A549 (cell line): ENCODE measurements around the gene CLPSL1. TPM values are rescaled to one million over a fixed set of nuclear protein-coding genes. Genes with fewer than 3 reads are reported as not detected.
A peak's percentile ranks its signal among the peaks of the same experiment; 100 is the strongest.

Experiments used
- ATAC-seq, 2 experiments: fragments of 200-7000 bp in 1 of 2; fragments of >200 bp in 1 of 2; cut with Nextera tagmentation in 1 of 2; cut with Tn5 transposase in 1 of 2; 3 replicates each; pipeline versions ENCODE4 v1.8.0 to v1.9.1; 2018 to 2020; ENCODE audit warnings: mild to moderate bottlenecking in 1 of 2, moderate library complexity in 1 of 2
- CTCF ChIA-PET: fragments of 300-600 bp; sonication (Branson Sonifier 250); formaldehyde crosslinking; extraction: SDS; loops from one replicate; lab custom pipeline; 2021; ENCODE audit warnings: antibody characterized with exemption, inconsistent platforms; lab: Yijun Ruan, JAX
- POLR2A ChIA-PET: fragments of 350-600 bp; formaldehyde crosslinking; extraction: SDS; loops from one replicate; lab custom pipeline; 2021; ENCODE audit warnings: antibody characterized with exemption, inconsistent platforms; lab: Yijun Ruan, JAX
- DNase-seq, 2 experiments: peaks; one replicate each; pipeline versions ENCODE4 v3.0.0 to v3.0.0-alpha.2; 2011 to 2016; ENCODE audit warnings: low read depth in 1 of 2, low spot score in 1 of 2
- FAIRE-seq: peaks from 2 replicates; lab custom pipeline; 2011; peaks lifted over from hg19 to GRCh38; lab: Jason Lieb, UNC
- H3K27ac ChIP-seq, 2 experiments: fragments of >200 bp; sonication (Bioruptor Twin); formaldehyde crosslinking; 3 replicates each; pipeline ENCODE4 v1.5.1; 2016 to 2017
- H3K4me1 ChIP-seq: fragments of >200 bp; sonication (Bioruptor Twin); formaldehyde crosslinking; 3 replicates; pipeline ENCODE4 v1.6.1; 2016
- H3K4me2 ChIP-seq: fragments of >200 bp; sonication (Bioruptor Twin); formaldehyde crosslinking; 3 replicates; pipeline ENCODE4 v1.6.1; 2016
- H3K4me3 ChIP-seq: fragments of >200 bp; sonication (Bioruptor Twin); formaldehyde crosslinking; 3 replicates; pipeline ENCODE4 v1.5.1; 2016
- H3K9me3 ChIP-seq: fragments of >200 bp; sonication (Bioruptor Twin); formaldehyde crosslinking; 3 replicates; pipeline ENCODE4 v1.6.1; 2016
- ATOH8 ChIP-seq: fragments of 250-450 bp; sonication (Bioruptor Pico); IDR thresholded peaks from 2 replicates; pipeline ENCODE4 v1.5.0; 2020; ENCODE audit warnings: low read depth, mild to moderate bottlenecking, moderate library complexity
- CEBPB ChIP-seq, 2 experiments: fragments of >200 bp in 1 of 2; sonication (Bioruptor Twin) in 1 of 2; formaldehyde crosslinking in 1 of 2; IDR thresholded peaks; 2 replicates each; pipeline ENCODE4 v1.6.1; 2012 to 2016
- CHD2 ChIP-seq: fragments of 150-350 bp; IDR thresholded peaks from 2 replicates; pipeline ENCODE4 v1.6.1; 2014; ENCODE audit warnings: low read length; ENCODE audit not compliant: partially characterized antibody
- CTCF ChIP-seq: fragments of >200 bp; sonication (Bioruptor Twin); formaldehyde crosslinking; IDR thresholded peaks from 3 replicates; pipeline ENCODE4 v1.5.1; 2016
- HOXB5 ChIP-seq: fragments of 250-450 bp; sonication (Bioruptor Pico); IDR thresholded peaks from 2 replicates; pipeline ENCODE4 v1.5.0; 2020; ENCODE audit warnings: mild to moderate bottlenecking, moderate library complexity
- JUN ChIP-seq, 2 experiments: fragments of >200 bp; sonication (Bioruptor Twin); formaldehyde crosslinking; IDR thresholded peaks; 2 replicates in 1 of 2; 3 replicates in 1 of 2; pipeline ENCODE4 v1.6.1; 2016 to 2017
- MAFK ChIP-seq: fragments of 450-650 bp; IDR thresholded peaks from 2 replicates; pipeline ENCODE4 v1.6.1; 2014; ENCODE audit not compliant: partially characterized antibody
- NFE2L2 ChIP-seq: fragments of 150-350 bp; conservative IDR thresholded peaks from 2 replicates; pipeline ENCODE4 v1.6.1; 2014; ENCODE audit warnings: low read length
- RAD21 ChIP-seq, 2 experiments: fragments of >200 bp in 1 of 2; sonication (Bioruptor Twin) in 1 of 2; formaldehyde crosslinking in 1 of 2; IDR thresholded peaks in 1 of 2; conservative IDR thresholded peaks in 1 of 2; 2 replicates in 1 of 2; 3 replicates in 1 of 2; pipeline ENCODE4 v1.6.1; 2012 to 2018; ENCODE audit warnings: inconsistent platforms in 1 of 2
- RNF2 ChIP-seq: fragments of 200-600 bp; sonication (generic); IDR thresholded peaks from 2 replicates; pipeline ENCODE4 v1.6.1; 2016; ENCODE audit warnings: low read depth, mild to moderate bottlenecking, antibody characterized with exemption, moderate library complexity, borderline replicate concordance
- SMC3 ChIP-seq: fragments of >200 bp; sonication (Bioruptor Twin); formaldehyde crosslinking; IDR thresholded peaks from 3 replicates; pipeline ENCODE4 v1.6.1; 2018; ENCODE audit warnings: inconsistent platforms
- SREBF2 ChIP-seq: fragments of 450-650 bp; IDR thresholded peaks from 2 replicates; pipeline ENCODE4 v1.6.1; 2014; ENCODE audit warnings: mild to moderate bottlenecking, moderate library complexity
- TFCP2L1 ChIP-seq: fragments of 250-450 bp; sonication (Bioruptor Pico); IDR thresholded peaks from 2 replicates; pipeline ENCODE4 v1.5.0; 2021; ENCODE audit warnings: mild to moderate bottlenecking
- ZNF302 ChIP-seq: fragments of 250-450 bp; sonication (Bioruptor Pico); IDR thresholded peaks from 2 replicates; pipeline ENCODE4 v1.9.0; 2021; ENCODE audit warnings: inconsistent platforms, mild to moderate bottlenecking, moderate library complexity
- WGBS: methylation state at CpG from one replicate; pipeline ENCODE4 v1.1.6; 2017; ENCODE audit errors: missing lambda C conversion rate; 5-methylcytosine and 5-hydroxymethylcytosine counted together
- polyA plus RNA-seq, 4 experiments: library from polyadenylated mRNA; depleted of rRNA in 3 of 4; stranded (reverse); fragments of >200 nt; fragmentation: RNase III in 1 of 4; extraction: RNeasy Plus Mini Kit Qiagen cat#74134 plus additional on column Dnase treatment in 1 of 4; gene quantifications; 2 replicates in 3 of 4; 3 replicates in 1 of 4; pipeline ENCODE4 v1.2.3, GENCODE V29; 2011 to 2017

The CLPSL1 gene
- polyA plus RNA-seq, 2 of the 4 experiments (the other 2 are of a cell fraction): not detected

GRCh38 chr6:35736982-35737412, 43.8 kb upstream of the CLPSL1 start, which contains the start of gene ARMC12:
Gene ARMC12 (plus strand): TSS chr6:35737032. CDS start chr6:35737109, 77 bp downstream.
- CTCF ChIA-PET: interaction anchor here (0.7 to 7.2 kb wide), 42 partner anchors 7 to 443 kb away, joined by 3 to 129 read pairs (median 5); no protein-coding TSS in a partner anchor
- H3K4me3 ChIP-seq: no peak within 1 kb of the TSS
- ATAC-seq (peak in 1 of 2 experiments; percentile 31; a peak in 3 of 6 replicates), FAIRE-seq (no peak)
- H3K4me1 ChIP-seq: peaks cover 12% of the 10 kb centered on the region
- no peak for TF ChIP-seq TFCP2L1 (CRISPR knock-in tag)
- no peak for TF ChIP-seq CEBPB (IDR thresholded peaks at IDR 0.05)
- TF ChIP-seq JUN (IDR thresholded peaks at IDR 0.05): no peak
- no peak for TF ChIP-seq SREBF2
- TF ChIP-seq NFE2L2: no peak
- no peak for TF ChIP-seq HOXB5
- no peak for TF ChIP-seq CTCF
- TF ChIP-seq SMC3: no peak
- no peak for TF ChIP-seq ZNF302 (CRISPR knock-in tag)
- TF ChIP-seq RAD21 (conservative IDR thresholded peaks at IDR 0.05 in 1 of 2, IDR thresholded peaks at IDR 0.05 in 1 of 2): no peak
- no peak for TF ChIP-seq MAFK
- TF ChIP-seq RNF2: no peak
- no peak for TF ChIP-seq ATOH8 (CRISPR knock-in tag)
- TF ChIP-seq, all 56 proteins: peak for 0
- peak within 1 kb of the TSS; percentile 60 to 99; a peak in 4 of 6 replicates for H3K27ac ChIP-seq
- H3K4me2 ChIP-seq: no peak within 1 kb of the TSS
- POLR2A ChIA-PET: interaction anchor here (0.5 kb wide), 1 partner anchor 53 kb away, joined by 3 read pairs; no protein-coding TSS in a partner anchor
- DNase-seq: no peak
- H3K9me3 ChIP-seq: no peaks in the 10 kb centered on the region
- WGBS: 100% methylated on average over 2 of the region's 10 CpGs

- Histone ChIP-seq H3K4me3 (no peak overlapping the region), H3K27ac (peak overlapping the region; percentile 60 to 99; a peak in 4 of 6 replicates), H3K9me3 (no peaks in the 10 kb centered on the region), H3K4me1 (peaks cover 8% of the 10 kb centered on the region), H3K4me2 (no peak overlapping the region)
- CTCF ChIA-PET: interaction anchor here (0.6 to 7.2 kb wide), 37 partner anchors 9 to 443 kb away, joined by 3 to 129 read pairs (median 5); no protein-coding TSS in a partner anchor
- peak; percentile 65 to 78 for DNase-seq
- TF ChIP-seq CHD2: no peak
- peak; percentile 72 for TF ChIP-seq CTCF
- TF ChIP-seq SMC3: peak; percentile 72
- TF ChIP-seq RAD21 (conservative IDR thresholded peaks at IDR 0.05 in 1 of 2, IDR thresholded peaks at IDR 0.05 in 1 of 2): peak; percentile 78 to 83
- peak; percentile 72 to 91; a peak in 3 of 4 replicates for TF ChIP-seq CEBPB (IDR thresholded peaks at IDR 0.05)
- TF ChIP-seq, all 56 proteins: peak for 4
- 26% methylated on average over 6 of the region's 16 CpGs for WGBS
- FAIRE-seq: no peak
- POLR2A ChIA-PET: no interaction called here
- peak; percentile 84 to 86 for ATAC-seq
These were observed 43.2 kb upstream of the CLPSL1 start for GRCh38 chr6:35737413-35738211.
